H1 (cell line): ENCODE results near the gene FAM53B. TPM values are rescaled to one million over a fixed set of nuclear protein-coding genes. Genes with fewer than 3 reads are reported as not detected.

ENCODE experiments used
- CEBPB ChIP-seq: IDR thresholded peaks from 2 replicates; pipeline ENCODE4 v1.6.1; 2012; ENCODE audit warnings: low read depth, low read length
- JUN ChIP-seq: IDR thresholded peaks from 2 replicates; pipeline ENCODE4 v1.6.1; 2011; ENCODE audit warnings: low read depth, mild to moderate bottlenecking, improper control_type of control experiment, low read length
- POLR2A ChIP-seq, 2 experiments: IDR thresholded peaks; 1 replicate in 1 of 2; 2 replicates in 1 of 2; pipeline ENCODE4 v1.6.1; 2011; ENCODE audit warnings: low read depth in 2 of 2, low read length in 2 of 2, mild to moderate bottlenecking in 2 of 2; ENCODE audit errors: control extremely low read depth in 1 of 2
- RAD21 ChIP-seq, 2 experiments: IDR thresholded peaks in 1 of 2; conservative IDR thresholded peaks in 1 of 2; 2 replicates each; pipeline ENCODE4 v1.6.1; 2011; ENCODE audit warnings: low read depth in 2 of 2, low read length in 2 of 2, improper control_type of control experiment in 1 of 2, inconsistent platforms in 1 of 2, mild to moderate bottlenecking in 1 of 2, moderate library complexity in 1 of 2
- RBBP5 ChIP-seq: IDR thresholded peaks from 2 replicates; pipeline ENCODE4 v1.7.1; 2012; ENCODE audit warnings: low read depth, mild to moderate bottlenecking, inconsistent platforms, low read length, moderate library complexity, borderline replicate concordance
- RNF2 ChIP-seq: fragments of 200-900, 300-1000 bp; sonication (generic); IDR thresholded peaks from 2 replicates; pipeline ENCODE4 v1.7.1; 2016; ENCODE audit warnings: borderline replicate concordance, low read depth, mild to moderate bottlenecking, antibody characterized with exemption, low read length; ENCODE audit not compliant: poor library complexity, severe bottlenecking; ENCODE audit errors: missing control alignments
- SIN3A ChIP-seq, 2 experiments: IDR thresholded peaks in 1 of 2; conservative IDR thresholded peaks in 1 of 2; 2 replicates each; pipeline ENCODE4 v1.6.1; 2011 to 2012; ENCODE audit warnings: low read length in 2 of 2, improper control_type of control experiment in 1 of 2, low read depth in 1 of 2, mild to moderate bottlenecking in 1 of 2
- SIX5 ChIP-seq: IDR thresholded peaks from 2 replicates; pipeline ENCODE4 v1.6.1; 2011; ENCODE audit warnings: mild to moderate bottlenecking, low read depth, low read length
- polyA plus RNA-seq, 7 experiments: library from polyadenylated mRNA; depleted of rRNA in 3 of 7; stranded (reverse) in 5 of 7; unstranded in 2 of 7; fragments of >200 nt in 5 of 7; fragments of 200-250 nt in 2 of 7; gene quantifications; 1 replicate in 5 of 7; 2 replicates in 1 of 7; 4 replicates in 1 of 7; pipeline versions ENCODE4 v1.2.1 to v1.2.3, GENCODE V29; 2011 to 2013; ENCODE audit warnings: missing spikeins in 2 of 7, mixed read lengths in 2 of 7
- total RNA-seq: library from RNA; stranded (reverse); fragmentation: NEBNext Ultra II Directional; extraction: Animal tissue kit (Norgen Biotek cat#: 25700); gene quantifications from 2 replicates; pipeline ENCODE4 v1.2.1, GENCODE V29; 2021
- TF ChIP-seq, protein P1 (sequence below): IDR thresholded peaks from 2 replicates; pipeline ENCODE4 v1.6.1; 2012; ENCODE audit warnings: inconsistent platforms

Gene FAM53B
- total and polyA plus RNA-seq, 2 of the 8 experiments (the other 6 are each of a cell fraction or from before 2014, with no cell fraction given) = 5.3 to 14.4 TPM

DNA sequence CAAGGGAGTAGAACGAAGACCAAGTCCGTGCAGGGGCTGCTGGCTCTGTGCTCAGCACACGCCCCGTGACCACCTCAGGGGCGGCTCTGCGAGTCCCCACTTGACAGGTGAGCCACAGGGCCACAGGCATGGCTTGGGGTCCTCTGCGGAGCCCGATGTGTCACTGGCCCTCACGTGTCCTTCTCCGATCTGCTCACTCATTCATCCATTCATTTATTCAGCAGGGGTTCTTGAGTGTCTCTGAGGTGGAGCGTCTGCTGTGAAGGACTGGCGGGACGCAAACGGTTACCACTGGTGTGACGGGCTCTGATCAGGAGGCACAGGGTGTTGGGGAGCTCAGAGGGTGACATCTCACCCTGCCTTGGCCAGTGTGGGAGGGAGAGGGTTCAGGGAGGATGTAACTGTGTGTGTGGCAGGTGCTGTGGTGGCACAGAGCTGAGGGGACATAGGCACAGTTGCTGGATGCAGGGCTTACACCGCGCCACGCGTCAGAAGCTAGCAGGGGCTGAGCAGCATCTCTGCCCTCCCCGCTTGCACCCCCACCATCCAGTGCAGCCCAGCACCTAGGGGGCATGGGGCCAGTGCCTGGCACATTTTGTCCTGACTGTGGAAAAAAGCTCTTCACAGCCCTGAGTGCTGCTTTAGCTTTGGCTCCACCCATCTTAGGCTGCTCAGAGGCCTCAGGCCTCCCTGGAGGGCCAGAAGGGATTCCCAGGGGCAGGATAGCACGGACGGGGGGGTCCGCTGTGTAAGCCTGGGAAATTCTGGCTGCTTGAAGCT is 165.8 kb downstream of the FAM53B start (continued):
- no peak for TF ChIP-seq SIX5
- no peak for TF ChIP-seq RAD21 (IDR thresholded peaks at IDR 0.05 in 1 of 2, conservative IDR thresholded peaks at IDR 0.05 in 1 of 2; ENCODE audit: low read depth in 2 of 2, low read length in 2 of 2)
- TF ChIP-seq SIN3A (conservative IDR thresholded peaks at IDR 0.05 in 1 of 2, IDR thresholded peaks at IDR 0.05 in 1 of 2; ENCODE audit: low read depth in 1 of 2, low read length in 2 of 2) = no peak
- TF ChIP-seq RNF2 = no peak
- TF ChIP-seq, protein P1, sequence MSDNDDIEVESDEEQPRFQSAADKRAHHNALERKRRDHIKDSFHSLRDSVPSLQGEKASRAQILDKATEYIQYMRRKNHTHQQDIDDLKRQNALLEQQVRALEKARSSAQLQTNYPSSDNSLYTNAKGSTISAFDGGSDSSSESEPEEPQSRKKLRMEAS = no peak
- no peak for TF ChIP-seq JUN
- TF ChIP-seq POLR2A (IDR thresholded peaks at IDR 0.05; ENCODE audit: control extremely low read depth in 1 of 2, low read depth in 2 of 2, low read length in 2 of 2) = no peak
- TF ChIP-seq CEBPB = no peak
- no peak for TF ChIP-seq RBBP5
